Measurements from ENCODE around the gene DNAI7.

Gene DNAI7, protein sequence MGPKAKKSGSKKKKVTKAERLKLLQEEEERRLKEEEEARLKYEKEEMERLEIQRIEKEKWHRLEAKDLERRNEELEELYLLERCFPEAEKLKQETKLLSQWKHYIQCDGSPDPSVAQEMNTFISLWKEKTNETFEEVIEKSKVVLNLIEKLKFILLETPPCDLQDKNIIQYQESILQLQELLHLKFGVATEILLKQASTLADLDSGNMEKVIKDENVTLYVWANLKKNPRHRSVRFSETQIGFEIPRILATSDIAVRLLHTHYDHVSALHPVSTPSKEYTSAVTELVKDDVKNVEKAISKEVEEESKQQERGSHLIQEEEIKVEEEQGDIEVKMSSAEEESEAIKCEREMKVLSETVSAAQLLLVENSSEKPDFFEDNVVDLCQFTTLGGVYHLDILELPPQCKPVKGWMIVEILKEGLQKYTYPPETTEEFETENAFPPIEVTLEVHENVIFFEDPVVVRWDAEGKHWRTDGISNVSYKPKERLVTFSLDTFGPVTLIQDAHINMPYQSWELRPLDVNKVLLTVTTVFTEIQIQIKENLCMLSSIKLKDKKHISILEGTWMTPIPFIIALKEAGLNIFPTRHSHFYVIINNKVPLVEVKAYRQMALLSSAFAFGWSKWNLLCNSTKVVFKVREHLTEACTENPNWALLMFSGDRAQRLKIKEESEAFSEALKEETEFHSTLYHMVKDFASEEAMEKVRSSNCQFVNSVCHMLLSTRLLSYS

GRCh38 chr12:25195056-25195971 is at the start of gene DNAI7, which contains the start of gene ETFRF1:
TSS of gene DNAI7 (minus strand) at chr12:25195160. CDS start at chr12:25195078, 82 bp downstream.
TSS of gene ETFRF1 (plus strand) at chr12:25195237. CDS start at chr12:25203957, 8,720 bp downstream.
- FAIRE-seq, result peak; percentile 13
- peak; percentile 95 for DNase-seq (ENCODE audit: low spot score)

DNA sequence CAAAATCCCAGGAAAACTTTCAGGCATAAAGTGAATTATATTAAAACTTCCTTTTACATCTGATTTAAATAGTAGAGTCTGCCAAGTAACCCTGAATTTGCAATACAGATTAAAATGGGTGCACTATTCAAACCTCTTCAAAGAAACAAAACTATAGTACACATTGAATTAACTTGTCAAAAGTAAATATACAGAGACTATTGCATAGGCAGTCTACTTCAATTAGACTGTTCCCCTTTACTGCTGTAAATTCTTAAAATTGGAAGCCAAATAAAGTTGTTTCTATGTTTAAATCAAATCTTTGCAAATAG is 48.7 kb upstream of the DNAI7 start:
- no peak for FAIRE-seq
- DNase-seq (ENCODE audit: low spot score), result no peak

DNA sequence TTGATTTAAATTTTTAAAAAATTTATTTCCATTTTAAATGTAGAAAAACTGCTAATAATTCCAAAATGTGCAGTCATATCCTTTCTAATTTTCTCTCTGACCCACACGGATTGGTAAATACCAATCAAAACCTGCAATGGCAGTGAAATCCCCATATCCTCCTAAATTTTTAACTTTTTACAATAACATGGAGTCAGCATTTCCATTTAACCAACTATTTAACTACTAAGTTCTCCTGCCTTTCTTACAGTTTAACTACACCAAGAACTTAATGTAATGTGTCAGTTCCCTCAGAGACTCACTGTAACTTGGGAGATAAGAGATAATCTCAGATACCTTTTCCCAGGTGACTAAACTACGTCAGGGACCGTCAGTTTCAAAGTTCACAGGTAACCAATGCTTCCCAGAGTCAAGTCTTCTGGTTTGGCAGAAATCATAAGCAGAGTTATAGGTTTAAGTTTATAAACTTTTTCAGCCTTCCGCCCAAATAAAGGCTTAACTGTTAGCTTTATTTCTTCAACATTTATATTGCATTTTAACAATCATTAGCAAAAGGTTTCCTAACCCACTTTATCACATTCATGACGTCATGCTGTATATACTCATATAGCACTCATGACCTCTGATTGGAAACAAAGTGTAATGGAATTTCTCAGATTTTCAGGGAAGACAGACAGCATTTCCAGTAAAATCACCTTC is 48.2 kb upstream of the DNAI7 start:
- FAIRE-seq (no peak), DNase-seq (ENCODE audit: low spot score) (no peak)

- DNase-seq (ENCODE audit: low spot score), result no peak
- no peak for FAIRE-seq
Observed at GRCh38 chr12:25241167-25242020, 46.4 kb upstream of the DNAI7 start.

DNA sequence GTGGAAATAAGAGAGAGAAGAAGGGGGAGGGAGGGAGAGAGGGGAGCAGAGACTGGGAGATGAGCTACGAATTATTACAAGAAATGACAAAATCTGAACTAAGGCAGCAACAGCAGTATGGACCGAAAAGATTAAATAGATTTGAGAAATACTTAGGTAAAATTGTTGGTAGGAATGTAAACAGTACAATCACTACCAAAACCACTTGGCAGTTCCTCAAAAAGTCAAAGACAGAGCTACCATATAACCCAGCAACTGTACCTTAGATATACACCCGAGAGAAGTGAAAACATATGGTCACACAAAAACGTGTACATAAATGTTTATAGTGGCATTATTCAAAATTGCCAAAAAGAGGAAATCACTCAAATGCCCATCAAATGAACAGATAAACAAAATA is 41.7 kb upstream of the DNAI7 start:
- DNase-seq (ENCODE audit: low spot score) (no peak), FAIRE-seq (no peak)

- no peak for FAIRE-seq
- DNase-seq (ENCODE audit: low spot score), result no peak
Observed at GRCh38 chr12:25236190-25236589, 41.2 kb upstream of the DNAI7 start.

GRCh38 chr12:25213338-25213737 is 18.4 kb upstream of the DNAI7 start:
- FAIRE-seq, result no peak
- DNase-seq (ENCODE audit: low spot score), result no peak

- FAIRE-seq (no peak), DNase-seq (ENCODE audit: low spot score) (no peak)
Observed at GRCh38 chr12:25208554-25208953, 13.6 kb upstream of the DNAI7 start.

DNA sequence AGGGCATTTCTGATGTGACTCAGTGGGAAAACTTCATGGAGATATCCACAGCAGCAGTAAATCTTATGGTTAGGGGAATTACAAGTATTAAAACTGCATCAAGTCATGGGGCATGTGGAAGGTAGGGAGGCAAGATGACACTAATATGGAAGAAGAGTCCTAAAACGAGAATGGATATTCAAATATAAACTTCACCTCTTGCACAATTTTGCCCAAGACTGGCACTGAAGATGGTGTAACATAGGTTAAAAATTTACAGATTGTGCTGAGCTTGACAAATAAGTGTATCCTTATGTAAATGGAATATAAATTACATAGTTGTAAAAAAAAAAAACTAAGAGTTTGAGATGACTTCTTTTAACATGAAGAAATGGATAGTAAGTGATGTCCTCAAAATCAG is 12.9 kb upstream of the DNAI7 start:
- DNase-seq (ENCODE audit: low spot score), result no peak
- FAIRE-seq, result no peak

GRCh38 chr12:25207411-25207810 is 12.5 kb upstream of the DNAI7 start:
- FAIRE-seq (no peak), DNase-seq (ENCODE audit: low spot score) (no peak)

- no peak for DNase-seq (ENCODE audit: low spot score)
- no peak for FAIRE-seq
Observed at GRCh38 chr12:25202137-25202536, 7.2 kb upstream of the DNAI7 start.

- DNase-seq (ENCODE audit: low spot score) (no peak), FAIRE-seq (peak; percentile 56)
Observed at GRCh38 chr12:25200703-25201102, 5.7 kb upstream of the DNAI7 start.

DNA sequence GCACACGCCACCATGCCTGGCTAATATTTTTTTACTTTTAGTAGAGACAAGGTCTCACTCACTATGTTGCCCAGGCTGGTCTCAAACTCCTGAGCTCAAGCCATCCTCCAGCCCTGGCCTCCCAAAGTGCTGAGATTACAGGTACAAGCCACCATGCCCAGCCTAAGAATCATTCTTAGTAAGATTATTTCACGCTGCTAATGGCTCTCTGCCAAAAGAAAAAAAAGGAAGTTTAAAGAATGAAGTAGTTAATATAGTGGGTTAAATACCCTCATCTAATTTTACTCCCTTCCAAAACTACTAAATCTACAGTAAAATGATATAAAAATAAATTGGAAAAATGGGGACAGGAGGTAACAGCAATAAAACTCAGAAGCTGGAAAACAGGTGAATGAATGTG is 2.6 kb upstream of the DNAI7 start:
- no peak for FAIRE-seq
- no peak for DNase-seq (ENCODE audit: low spot score)

GRCh38 chr12:25194722-25195055 is 271 bp downstream of the DNAI7 start:
- no peak for FAIRE-seq

DNA sequence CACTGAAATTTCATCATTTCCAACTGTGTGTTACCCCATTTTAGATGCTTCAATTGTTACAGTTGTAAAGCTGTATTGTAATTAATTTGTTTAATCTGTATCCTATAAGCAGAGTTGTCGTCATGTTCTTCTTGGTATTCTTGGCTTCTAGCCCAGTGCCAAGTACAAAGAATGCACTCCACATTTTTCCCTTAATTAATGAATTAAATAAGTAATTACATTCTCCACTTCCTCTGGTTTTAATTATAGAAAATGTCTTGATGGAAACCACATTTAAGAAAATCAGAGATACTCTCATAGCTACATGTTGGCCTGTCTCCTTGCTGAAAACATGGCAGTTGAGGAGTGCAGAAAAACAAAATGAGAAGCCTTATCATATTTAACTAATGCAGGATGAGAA is 746 bp downstream of the DNAI7 start:
- DNase-seq (ENCODE audit: low spot score) (no peak), FAIRE-seq (no peak)

More at GRCh38 chr12:25194722-25195055, 271 bp downstream of the DNAI7 start:
- DNase-seq (ENCODE audit: low spot score), result no peak

DNA sequence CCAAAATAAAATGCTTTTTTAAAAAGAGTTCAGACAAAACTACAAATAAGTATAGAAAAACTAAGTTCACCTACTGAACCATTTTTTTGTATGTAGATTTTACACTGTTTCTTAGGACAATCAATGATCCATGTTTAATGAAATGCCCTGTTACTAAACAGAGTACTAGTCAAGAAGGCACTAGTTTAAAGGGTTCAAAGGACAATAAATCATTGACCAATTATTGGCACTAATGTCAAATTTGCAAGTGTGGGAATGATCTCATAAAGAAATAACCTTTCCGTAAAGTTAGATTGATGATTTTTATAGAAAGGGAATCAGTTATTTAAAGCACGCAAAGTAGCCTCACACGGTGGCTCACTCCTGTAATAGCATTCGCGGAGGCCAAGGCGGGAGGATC is 4.2 kb downstream of the DNAI7 start:
- FAIRE-seq, result no peak

DNA sequence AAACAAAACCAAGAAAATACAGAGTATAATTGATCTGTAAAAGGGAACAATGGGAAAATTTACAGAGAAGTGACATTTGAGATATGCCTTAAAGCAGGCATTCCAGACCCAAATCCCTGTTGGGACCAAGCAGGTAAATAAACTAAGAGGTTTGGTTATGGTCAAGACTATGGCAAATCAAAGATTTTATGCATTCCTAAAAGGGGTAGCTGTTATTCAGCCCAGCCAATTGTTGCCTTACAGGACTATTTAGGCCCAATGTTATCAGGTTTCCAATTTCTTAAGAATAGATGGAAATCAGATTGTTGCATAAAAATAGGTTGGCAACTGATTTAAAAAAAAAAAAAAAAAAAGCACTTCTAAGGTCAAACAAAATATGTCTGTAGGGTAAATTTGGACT is 5.3 kb downstream of the DNAI7 start:
- no peak for DNase-seq (ENCODE audit: low spot score)
- no peak for FAIRE-seq

More for the DNA sequence above, 4.2 kb downstream of the DNAI7 start:
- no peak for DNase-seq (ENCODE audit: low spot score)

- FAIRE-seq (no peak), DNase-seq (ENCODE audit: low spot score) (peak; percentile 52)
Observed at GRCh38 chr12:25187781-25188180, 7.2 kb downstream of the DNAI7 start.

DNA sequence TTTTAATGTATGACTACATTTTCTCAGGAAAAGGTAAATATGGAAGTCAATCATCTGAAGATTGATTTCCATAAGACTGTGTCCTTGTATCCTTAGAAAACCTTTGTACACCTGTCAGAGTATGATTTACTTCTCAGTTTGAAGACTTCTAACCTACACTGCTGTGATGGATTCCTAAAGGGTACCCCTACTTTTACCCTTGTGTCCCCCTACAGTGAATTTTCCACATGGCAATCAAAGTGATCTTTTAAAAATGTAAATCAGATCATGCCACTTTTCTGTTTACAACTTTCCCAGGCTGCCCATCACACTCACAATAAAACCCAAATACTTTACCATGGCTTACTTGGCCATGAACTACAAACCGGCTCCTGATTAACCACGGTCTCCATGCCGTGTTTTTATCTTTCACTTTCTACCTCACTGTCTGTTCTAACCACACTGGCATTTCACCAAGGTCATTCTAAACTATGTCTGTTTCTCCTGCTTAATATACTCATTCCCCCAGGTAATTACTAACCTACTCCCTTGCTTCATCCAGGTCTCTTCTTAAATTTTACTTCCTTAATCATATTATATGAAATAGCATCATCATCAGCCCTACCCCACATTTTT is 8.1 kb downstream of the DNAI7 start:
- no peak for DNase-seq (ENCODE audit: low spot score)
- no peak for FAIRE-seq

Measured in urothelium cell line (cell line).